Myocyte (in vitro differentiated cells): ENCODE results near the gene NLGN4X. TPM values are rescaled to one million over a fixed set of nuclear protein-coding genes. Genes with fewer than 3 reads are reported as not detected.
"Not testable (repeated sequence)": the region's sequence is repeated elsewhere in the genome, so short reads cannot be mapped to it uniquely, and the experiment has no call there.

Experiments
- DNase-seq: peaks from one replicate; pipeline ENCODE4 v3.0.0-alpha.2; 2012; ENCODE audit warnings: low read depth
- total RNA-seq: library from RNA; depleted of rRNA; stranded (reverse); fragments of >200 nt; gene quantifications from 2 replicates; pipeline ENCODE4 v1.2.3, GENCODE V29; 2014

Gene NLGN4X
- total RNA-seq, 1 donor from 2014 or later, result not detected

DNA sequence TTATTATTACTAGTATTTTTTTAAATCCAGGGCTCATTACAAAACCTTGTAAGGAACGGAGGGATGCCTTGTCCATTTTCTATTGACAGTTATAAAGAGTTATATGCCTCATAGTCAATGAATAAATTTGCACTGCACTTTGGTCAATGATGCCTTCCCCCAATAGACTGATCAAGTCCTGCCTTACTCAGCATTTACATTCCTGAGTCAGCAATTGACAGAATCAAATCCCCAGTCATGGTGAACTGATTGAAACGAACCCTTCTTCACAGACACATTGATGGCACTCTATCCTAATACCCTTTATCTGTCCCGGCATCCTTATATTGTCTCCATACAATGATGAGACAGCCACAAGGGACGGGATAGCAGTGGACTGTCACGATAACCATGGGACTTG is 213.2 kb downstream of the NLGN4X start:
- DNase-seq, result no peak

DNA sequence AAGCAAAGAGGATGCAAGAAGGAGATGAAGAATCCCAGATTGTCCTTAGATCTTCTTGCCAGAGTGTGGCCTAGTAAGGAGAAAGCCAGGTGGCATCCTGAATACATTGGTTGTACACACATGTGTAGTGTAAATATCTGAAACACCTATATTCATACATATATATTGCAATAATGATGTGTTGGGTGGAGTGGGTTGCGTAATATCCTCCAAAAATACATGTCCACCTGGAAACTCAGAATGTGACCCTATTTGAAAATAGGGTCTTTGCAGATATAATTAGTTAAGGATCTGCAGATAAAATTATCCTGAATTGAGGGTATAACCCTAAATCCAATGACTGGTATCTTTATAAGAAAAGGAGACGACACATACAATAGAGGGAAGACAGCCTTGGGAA is 216.3 kb downstream of the NLGN4X start:
- no peak for DNase-seq

DNA sequence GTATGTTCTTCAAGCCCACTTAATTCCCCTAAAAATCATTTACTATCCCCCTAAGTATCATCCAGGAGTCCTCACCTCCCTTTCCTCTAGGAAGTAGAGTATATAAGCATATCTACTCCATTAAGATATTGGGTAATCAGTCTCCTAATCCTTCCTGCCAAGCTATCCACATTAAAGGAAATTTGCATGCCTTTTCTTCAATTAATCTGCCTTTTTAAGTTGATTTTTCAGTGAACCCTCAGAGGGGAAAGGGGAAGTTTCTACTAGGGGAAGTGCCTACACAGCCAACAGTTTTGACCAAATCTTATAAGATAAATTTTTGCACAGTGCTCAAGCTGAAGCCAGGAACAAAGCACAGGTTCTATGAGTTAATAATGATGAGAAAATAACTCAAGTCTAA is 222.8 kb downstream of the NLGN4X start:
- no peak for DNase-seq

DNA sequence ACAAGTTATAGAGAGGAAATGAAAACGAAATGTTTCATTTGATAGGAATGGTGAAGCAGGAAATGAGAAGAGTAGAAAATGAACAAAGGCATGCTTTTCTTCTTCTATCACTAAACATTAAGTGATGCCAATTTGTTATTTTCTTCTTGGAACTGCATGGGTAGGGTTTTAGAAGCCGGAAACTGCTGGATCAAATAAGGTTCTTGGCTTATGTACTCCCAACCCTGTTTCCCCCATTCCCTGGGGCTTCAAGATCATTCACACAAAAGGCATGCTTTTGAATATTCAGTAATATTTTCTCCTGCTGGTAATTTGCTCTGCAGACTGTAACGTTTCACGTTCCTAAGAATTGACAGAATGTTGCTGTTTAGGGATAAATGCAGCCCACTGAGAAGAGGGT is 224.1 kb downstream of the NLGN4X start:
- DNase-seq, result no peak

DNA sequence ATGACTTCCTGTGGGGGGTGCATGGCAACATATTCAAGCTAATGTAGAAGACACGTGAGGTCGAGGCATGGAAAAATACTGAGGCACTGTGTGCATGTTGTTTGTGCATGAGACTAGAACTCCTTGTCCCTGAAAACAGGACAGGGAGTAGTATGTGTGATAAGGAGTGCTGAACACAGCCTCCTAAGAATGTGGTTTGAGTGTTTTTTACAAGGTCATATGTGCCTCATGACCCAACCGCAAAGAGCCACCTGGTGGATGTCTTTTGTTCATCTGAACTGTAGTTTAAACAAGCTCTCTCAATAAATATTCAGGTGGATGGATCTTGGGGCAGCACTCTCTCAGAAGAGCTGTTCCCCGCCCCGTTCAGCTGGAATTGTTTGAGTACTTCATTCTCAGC is 226.6 kb downstream of the NLGN4X start:
- DNase-seq, result no peak

DNA sequence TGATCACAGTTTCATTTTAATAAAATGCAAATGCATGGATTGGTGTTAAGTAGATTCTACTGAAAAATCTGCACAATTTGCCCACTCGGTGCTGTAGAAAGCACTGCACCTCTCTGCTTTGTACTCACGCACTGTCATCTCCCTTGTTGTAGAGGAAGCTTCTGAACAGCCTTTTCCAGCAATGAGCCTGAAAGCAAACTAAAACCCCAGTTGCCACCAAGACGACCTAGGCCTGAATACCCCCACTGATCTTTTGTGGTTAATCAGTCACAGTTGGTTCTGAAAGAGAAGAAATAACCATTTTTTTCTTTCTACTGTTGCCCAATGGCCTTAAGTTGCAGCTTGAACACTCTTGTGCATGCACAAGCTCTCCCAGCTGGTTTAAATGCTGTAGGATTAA is 229.8 kb downstream of the NLGN4X start:
- DNase-seq, result no peak

DNA sequence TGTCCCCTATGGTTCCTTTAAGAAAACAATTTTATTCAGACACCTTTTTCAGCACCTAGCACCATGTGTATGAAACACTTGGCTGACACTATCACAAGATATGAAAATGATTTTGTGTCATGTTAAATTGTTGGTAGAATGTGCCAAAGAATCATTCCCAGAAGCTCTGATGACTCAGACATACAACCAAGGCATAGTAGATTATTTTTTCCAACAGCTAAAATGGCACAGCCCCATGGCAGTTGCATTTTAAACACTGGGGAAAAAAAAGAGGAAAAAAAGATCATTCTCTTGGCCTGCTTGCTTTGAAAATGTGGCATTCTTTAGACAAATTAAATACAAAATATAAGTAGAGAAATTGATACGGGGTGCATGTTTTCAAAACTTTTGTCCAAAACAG is 230.2 kb downstream of the NLGN4X start:
- DNase-seq, result no peak

DNA sequence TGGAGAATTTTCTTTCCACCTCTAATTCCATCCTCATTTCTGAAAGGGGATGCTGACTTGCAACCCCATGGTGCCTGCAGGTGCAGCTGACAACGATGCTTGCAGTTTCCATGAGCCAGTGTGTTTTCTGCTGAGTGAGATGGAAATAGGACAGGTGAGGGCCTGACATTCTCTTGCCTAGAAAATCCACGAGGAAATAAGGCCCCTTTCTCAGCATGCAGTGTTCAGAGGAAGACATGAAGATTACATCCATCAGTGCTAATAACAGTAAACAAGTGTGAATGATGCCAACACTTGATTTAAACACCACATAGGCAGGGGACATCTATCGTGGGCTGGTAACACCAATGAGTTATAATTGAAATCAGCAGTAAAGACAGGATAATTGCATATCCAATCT is 237.3 kb downstream of the NLGN4X start:
- no peak for DNase-seq

DNA sequence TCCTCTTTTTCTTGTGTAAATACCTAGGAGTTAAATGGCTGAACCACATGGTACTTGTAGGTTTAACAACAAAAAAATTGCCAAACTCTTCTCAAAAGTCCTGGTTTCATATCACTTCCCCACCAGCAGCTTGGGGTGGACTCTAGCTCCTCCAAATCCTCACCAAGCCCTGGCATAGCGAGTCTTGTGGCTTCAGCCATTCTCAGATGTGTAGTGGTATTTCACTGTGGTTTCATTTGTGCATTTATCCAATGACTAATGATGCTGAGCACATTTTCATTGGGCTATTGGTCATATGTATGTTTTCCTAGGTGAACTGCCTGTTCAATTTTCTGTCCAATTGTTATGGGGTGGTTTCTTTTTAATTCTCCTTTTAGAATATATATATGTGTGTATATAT is 249.3 kb downstream of the NLGN4X start:
- no peak for DNase-seq

DNA sequence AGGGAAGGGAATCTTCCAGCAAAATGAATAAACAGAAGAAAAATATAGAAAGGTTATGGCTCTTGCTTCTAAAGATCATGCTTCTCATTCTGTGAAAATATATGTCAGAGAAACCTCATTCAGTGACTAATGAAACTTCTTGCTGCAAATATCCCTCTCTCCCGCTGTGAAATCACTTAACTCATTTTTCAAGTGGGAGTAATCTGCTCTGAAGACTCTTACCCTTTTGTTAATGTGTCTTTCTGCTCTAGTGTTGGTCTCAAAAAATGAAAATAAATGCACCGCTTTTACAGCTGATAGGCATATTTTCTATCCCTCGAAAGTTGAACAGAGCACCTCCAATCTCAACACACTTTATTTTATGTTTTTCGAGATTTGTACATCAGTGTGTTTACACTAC is 252.3 kb downstream of the NLGN4X start:
- DNase-seq, result no peak

DNA sequence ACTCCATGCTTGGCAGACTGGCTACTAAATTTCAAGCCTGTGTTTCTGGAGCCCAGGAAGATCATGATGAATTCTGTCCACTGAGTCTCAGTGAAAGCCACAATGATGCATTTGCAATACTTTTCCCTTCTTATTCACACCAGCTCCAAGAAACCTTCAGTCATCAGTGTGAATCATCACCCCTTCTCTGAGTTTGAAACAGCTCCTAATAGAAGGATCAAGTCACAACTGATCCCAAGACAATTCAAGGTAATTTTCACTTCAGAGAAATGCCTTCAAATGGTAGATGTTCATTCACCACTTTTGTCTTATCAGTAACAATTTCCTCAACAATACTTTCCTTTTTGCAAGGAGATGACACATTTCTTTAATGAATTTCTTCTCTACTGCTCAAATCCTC is 257.4 kb downstream of the NLGN4X start:
- no peak for DNase-seq

DNA sequence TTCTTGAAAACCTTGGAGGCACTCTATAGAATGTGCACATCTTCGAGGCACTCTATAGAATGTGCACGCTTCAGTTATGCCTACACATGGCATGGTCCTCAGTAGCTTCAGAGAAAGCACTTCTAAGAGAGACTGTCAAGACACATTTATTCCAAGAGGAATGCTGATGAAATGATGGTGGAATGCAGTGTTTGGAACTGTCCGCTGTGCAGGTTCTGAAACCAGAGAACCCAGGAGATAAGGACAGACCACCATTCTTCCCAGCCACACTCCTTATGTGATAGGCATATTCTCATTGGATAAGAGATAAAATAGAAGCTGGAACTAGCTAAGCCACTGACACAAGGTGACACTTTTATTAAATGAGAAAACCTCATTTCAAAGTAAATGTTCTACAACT is 263.3 kb downstream of the NLGN4X start:
- DNase-seq, result no peak

DNA sequence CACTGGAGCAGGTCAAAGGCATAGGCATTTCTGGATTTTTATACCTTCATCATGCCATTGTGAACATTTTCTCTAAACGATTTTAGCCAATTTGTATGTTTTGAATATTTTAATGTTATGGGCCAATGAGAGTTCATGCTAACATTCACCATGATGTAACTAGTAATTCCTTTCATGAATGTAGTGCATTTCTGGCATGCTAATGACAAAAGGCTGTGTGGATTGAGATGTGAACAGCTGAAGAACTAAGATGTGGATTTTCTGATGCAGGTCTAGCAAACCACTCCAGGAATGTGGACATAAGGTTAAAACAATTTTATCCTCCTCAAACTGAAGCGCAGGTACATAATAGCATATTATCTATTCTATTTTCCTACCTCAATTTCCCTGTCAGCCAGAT is 269.4 kb downstream of the NLGN4X start:
- DNase-seq, result no peak

DNA sequence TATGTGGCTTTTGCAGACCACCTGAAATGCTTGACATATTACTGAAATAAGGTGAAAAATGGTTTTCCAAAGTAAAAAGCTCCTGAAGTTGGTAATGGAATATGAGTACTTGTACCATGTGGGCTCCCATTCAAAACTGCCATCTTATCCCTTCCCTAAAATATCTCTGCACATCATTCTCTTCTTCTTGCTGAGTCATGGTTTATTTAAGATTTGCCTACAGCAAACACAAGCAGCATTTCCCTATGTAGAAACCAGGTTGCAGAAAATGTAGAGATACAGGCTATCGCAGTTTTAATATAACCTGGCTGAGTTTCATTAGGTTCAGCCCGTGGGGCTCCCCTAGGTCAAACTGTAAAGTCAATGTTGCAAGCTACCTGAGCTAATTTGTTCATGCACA is 270.1 kb downstream of the NLGN4X start:
- DNase-seq, result no peak

DNA sequence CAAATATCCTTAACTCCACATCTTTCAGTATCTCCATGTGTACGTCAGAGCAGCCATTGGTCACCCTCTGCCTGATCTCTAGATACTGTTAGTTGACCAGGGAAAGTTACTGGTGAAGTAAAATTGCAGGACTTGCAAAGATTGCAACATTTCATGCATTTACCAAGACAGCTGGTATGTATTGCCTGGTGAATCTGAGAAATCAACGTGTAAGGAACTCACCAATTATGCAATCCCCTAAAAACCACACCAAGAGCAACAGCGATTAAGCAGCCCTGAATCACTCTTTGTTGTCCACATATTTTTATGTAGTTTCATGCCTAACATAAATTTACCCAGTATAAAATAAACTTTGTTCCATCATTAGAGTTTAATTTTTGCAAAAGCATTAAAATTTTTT is 271.2 kb downstream of the NLGN4X start:
- DNase-seq, result no peak

DNA sequence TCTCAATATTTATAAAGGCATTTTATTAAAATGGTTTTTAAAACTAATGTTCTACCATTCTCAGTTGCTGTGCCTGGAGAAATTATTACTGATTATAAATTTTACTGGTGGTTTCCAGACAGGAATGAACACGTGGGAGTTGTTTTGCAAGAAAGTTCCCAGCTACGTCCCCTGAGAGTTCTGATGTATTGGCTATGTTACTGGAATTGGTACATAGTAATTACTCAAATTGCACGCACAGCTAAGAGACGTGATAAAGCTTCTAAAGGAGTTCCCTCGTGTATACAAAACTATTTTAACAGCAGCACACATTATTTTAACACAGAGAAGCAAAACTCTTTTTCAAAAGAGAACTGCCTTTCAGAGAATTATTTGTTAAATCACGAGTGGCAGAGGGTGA is 292.2 kb downstream of the NLGN4X start:
- peak; percentile 0 for DNase-seq

DNA sequence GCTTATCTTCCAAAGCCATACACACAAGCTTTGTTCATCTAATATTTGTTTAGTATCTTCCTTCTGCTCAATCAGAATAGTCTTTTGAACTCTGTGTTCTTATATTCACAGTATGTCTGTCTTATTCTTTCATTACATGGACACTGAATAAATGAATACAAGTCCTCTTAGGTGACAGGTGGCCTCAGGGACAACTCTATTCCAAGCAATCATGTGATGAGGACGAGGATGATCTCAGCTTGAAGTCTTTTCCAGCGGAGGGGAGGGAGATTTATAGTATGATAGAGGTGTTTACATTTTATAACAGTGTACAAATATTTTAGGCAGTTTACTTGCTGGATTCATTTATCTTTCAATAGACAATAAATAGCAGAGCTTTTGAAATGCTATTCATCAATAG is 300.4 kb downstream of the NLGN4X start:
- DNase-seq, result no peak

DNA sequence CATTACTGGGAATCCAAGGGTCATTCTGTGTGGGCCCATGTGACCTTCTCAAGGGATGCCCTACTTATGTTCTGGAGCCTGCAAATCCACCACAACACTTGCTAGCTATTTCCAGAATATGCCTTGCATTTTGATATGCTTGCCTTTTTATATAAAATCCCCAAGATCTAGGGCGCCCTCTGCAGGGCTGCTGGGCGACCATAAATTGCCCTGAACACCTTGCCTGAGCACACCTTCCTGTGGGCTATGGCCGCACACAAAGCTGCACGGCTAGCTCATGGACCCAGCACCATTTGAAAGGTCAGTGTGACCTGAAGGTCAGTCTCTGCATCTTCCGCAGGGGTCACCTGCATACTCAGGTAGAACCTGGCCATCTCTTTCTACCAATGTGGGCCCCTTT is 311.7 kb downstream of the NLGN4X start:
- DNase-seq, result no peak

DNA sequence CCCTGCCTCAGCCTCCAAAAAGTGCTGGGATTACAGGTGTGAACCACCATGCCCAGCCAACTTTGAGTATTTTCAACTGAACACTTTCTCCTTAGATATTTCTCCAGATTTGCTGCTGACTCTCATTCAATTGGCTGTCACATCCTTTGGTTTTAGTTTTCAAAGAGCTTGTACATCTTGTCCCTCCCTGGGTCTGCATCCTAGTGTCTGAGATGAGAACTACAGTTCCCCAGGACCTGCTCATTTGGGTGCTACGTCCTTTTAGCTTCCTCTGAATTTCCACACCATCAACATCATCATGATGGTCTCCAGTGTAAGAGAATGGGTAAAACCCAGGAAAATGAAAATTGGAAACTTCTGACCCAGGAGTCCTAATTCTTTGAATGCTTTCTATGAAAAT is 312.9 kb downstream of the NLGN4X start:
- no peak for DNase-seq

DNA sequence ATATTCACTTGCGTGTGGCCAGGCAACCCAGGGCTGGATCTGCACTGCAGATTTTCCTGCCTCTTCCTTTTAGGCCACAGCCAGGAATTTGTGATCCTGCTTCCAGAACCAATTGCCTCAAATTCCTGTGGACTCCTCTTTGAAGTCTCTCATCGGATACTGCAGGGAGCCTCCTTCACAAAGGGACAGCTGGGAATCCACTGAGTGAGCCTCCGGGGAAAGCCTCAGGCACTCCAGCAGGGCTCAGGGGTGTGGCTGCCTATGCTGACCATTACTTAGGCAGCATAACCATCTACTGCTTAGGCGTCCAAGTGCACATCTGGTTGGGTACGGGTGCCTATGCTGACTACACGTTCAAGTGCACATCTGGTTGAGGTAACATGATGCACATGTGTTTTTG is 321.5 kb downstream of the NLGN4X start:
- no peak for DNase-seq

DNA sequence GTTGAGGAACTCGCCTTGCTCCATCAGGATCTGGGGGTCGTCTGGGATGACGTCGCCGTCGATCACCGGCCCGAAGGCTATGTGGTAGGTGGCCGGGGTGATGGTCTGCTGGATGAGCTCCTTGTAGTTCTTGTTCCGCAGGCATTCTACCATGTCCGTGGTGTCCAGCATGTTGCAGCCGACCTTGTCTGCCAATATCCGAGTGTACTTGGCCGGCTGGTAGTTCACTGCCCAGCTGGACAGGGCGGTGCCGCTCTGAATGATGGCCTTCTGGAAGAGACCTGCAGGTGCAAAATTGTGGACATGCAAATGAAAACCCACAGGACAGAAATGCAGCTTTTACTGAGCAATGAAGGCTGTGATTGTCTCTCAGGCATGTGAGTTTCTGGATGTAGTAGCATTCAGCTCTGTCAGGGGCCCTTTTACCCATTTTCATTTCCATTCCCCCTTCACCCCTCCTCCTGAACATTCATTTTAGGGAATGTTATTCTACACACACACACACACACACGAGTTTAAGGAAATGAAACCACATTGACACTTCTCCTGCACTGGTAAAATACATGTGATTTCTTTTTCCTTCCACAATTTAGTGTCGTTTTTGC is 325.0 kb downstream of the NLGN4X start:
- not testable (repeated sequence) for DNase-seq

DNA sequence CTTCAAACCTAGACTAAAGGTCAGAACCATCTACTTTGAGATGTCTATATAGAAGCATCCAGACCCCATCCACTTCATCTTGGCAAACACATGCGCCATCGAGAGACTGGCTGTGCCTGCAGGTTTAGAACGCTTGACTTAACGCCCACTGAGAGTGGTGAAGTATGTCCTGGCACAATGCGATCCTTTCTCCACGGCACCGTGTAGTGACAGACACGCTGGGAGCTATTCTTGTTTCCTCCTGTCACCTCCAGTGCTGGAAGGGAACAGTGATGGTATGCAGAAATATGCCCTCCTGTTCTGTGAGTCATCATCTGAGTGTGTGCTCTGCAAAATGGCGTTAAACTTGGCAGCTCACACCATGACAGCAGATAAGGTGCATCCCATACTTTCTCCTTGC is 330.2 kb downstream of the NLGN4X start:
- no peak for DNase-seq

DNA sequence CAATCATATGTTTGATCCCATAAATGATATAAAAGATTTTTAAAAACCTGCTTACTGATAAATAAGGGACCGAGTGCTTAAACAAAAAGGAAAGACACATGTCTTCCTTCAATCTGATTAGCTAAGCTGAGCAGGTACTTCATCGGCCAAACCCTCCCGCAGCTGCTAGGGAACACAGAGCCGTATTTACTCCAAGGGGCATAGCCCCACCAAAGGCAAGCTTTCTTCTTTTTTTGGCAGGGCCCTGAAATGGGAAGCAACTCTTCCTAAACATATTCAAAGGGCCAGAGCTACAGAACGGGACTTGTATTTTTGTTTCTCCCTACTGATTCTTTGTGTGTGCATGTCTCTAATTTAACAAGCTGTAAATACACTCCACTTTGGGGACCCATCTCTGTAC is 337.3 kb downstream of the NLGN4X start:
- no peak for DNase-seq

DNA sequence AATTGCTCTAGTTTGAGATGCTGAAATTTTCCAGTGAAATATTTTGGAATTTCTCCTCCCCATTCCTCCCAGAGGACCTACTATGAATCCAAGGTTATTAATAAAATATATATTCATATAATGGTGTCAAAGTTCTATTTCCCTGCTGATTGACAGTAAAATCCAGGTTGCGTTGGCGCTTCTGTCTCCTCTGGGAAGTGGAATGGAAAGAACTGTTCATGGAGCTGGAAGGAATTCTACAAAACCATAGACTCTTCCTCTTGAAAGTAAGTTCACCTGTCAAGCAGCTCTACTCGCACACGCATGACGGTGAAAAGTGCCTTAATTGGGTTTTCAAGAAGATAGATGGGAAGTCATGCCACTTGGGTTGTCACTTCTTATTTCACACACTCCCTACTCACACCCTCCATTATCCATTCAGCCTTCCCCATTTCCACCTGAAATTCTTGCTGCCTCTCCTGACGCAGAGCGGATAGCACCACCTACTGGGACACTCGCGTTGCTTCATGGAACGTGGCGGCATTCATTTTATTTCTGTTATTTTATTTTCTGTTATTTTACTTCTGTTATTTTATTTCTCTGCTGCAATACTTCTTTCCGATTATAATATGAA is 351.6 kb downstream of the NLGN4X start:
- peak; percentile 32 for DNase-seq
